Tibial nerve (tissue), 4 donors: ENCODE data around the gene PSPH.
"Not testable (repeated sequence)": the region's sequence is repeated elsewhere in the genome, so short reads cannot be mapped to it uniquely, and the experiment has no call there.

ENCODE experiments used
- CTCF ChIP-seq, 5 experiments: fragments of 200-600 bp in 3 of 5; fragments of 450-650 bp in 2 of 5; sonication (generic) in 3 of 5; IDR thresholded peaks; one replicate each; pipeline ENCODE4 v1.5.1; 2016 to 2019; ENCODE audit warnings: antibody characterized with exemption in 5 of 5, mild to moderate bottlenecking in 3 of 5, moderate library complexity in 2 of 5
- EP300 ChIP-seq, 2 donors: sonication (generic); formaldehyde crosslinking; IDR thresholded peaks; one replicate each; pipeline ENCODE4 v1.6.1; 2017; ENCODE audit warnings: antibody characterized with exemption in 2 of 2, mild to moderate bottlenecking in 1 of 2

DNA sequence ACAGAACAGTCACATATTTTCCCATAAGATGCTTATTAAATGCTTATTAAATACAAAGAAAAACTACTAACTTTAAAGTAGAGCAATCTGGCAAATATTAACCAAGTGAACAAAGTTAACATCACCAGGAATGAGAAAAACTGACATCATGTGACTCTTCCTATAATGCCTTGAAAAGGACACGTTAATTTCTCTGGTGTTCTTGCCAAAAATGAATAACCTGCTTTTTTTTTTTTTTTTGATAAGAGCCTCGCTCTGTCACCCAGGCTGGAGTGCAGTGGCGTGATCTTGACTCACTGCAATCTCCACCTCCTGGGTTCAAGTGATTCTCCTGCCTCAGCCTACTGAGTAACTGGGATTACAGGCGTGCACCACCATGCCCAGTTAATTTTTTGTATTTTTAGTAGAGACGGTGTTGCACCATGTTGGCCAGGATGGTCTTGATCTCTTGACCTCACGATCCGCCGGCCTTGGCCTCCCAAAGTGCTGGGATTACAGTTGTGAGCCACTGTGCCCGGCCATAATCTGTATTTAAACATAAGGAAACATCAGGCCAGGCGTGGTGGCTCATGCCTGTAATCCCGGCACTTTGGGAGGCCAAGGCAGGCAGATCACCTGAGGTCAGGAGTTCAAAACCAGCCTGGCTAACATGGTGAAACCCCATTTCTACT is 3.7 kb downstream of the PSPH start:
- not testable (repeated sequence) for TF ChIP-seq CTCF, EP300 (IDR thresholded peaks at IDR 0.05)
